ENCODE data around the gene IGSF3. TPM values are rescaled to one million over a fixed set of nuclear protein-coding genes. Genes with fewer than 3 reads are reported as not detected.

The IGSF3 gene
- total RNA-seq, 1 donor from 2014 or later, result 19.9 TPM

- Histone ChIP-seq H3K27me3 (ENCODE audit: low read depth) (peaks cover 27% of the 10 kb centered on the region), H3K4me1 (peaks cover 38% of the 10 kb centered on the region), H3K27ac (replicated peaks) (peak overlapping the region; percentile 63), H3K36me3 (no peaks in the 10 kb centered on the region), H3K9me3 (replicated peaks) (no peaks in the 10 kb centered on the region), H3K4me3 (peak overlapping the region; percentile 81)
- no peak for DNase-seq
- intact Hi-C loops (cut with micrococcal nuclease), result loop anchor here (10.0 kb wide), 1 partner anchor 93 kb away; the partner anchor contains the start of gene CD58
- TF ChIP-seq CTCF (IDR thresholded peaks at IDR 0.05; ENCODE audit: borderline replicate concordance), result no peak
Observed at GRCh38 chr1:116668277-116668676, 744 bp upstream of the IGSF3 start.

GRCh38 chr1:116667078-116667574 is 407 bp downstream of the IGSF3 start:
- H3K4me1 ChIP-seq, result peaks cover 33% of the 10 kb centered on the region
- no peak for DNase-seq
- no peaks in the 10 kb centered on the region for H3K9me3 ChIP-seq (replicated peaks)
- H3K27me3 ChIP-seq (ENCODE audit: low read depth), result peaks cover 27% of the 10 kb centered on the region
- peak overlapping the region; percentile 81 for H3K4me3 ChIP-seq
- no peak for TF ChIP-seq CTCF (IDR thresholded peaks at IDR 0.05; ENCODE audit: borderline replicate concordance)
- peak overlapping the region; percentile 63 for H3K27ac ChIP-seq (replicated peaks)
- intact Hi-C loops (cut with micrococcal nuclease), result loop anchor here (10.0 kb wide), 1 partner anchor 92 kb away; the partner anchor contains the start of gene CD58
- H3K36me3 ChIP-seq, result no peaks in the 10 kb centered on the region

GRCh38 chr1:116666187-116667077 is 1.1 kb downstream of the IGSF3 start:
- Histone ChIP-seq H3K4me1 (peaks cover 33% of the 10 kb centered on the region), H3K4me3 (peak overlapping the region; percentile 81), H3K27me3 (ENCODE audit: low read depth) (peaks cover 27% of the 10 kb centered on the region), H3K9me3 (replicated peaks) (no peaks in the 10 kb centered on the region), H3K36me3 (no peaks in the 10 kb centered on the region), H3K27ac (replicated peaks) (peak overlapping the region; percentile 63)
- no peak for DNase-seq
- intact Hi-C loops (cut with micrococcal nuclease), result loop anchor here (10.0 kb wide), 1 partner anchor 92 kb away; the partner anchor contains the start of gene CD58
- TF ChIP-seq CTCF (IDR thresholded peaks at IDR 0.05; ENCODE audit: borderline replicate concordance), result no peak

GRCh38 chr1:116664978-116665371 is 2.6 kb downstream of the IGSF3 start:
- H3K4me3 ChIP-seq, result no peak overlapping the region
- H3K27me3 ChIP-seq (ENCODE audit: low read depth), result peaks cover 27% of the 10 kb centered on the region
- no peak for TF ChIP-seq CTCF (IDR thresholded peaks at IDR 0.05; ENCODE audit: borderline replicate concordance)
- DNase-seq, result no peak
- H3K9me3 ChIP-seq (replicated peaks), result no peaks in the 10 kb centered on the region
- intact Hi-C loops (cut with micrococcal nuclease), result loop anchor here (10.0 kb wide), 1 partner anchor 90 kb away; the partner anchor contains the start of gene CD58
- no peaks in the 10 kb centered on the region for H3K36me3 ChIP-seq
- no peak overlapping the region for H3K27ac ChIP-seq (replicated peaks)
- peaks cover 33% of the 10 kb centered on the region for H3K4me1 ChIP-seq

GRCh38 chr1:116664366-116664977 is 3.1 kb downstream of the IGSF3 start:
- Histone ChIP-seq H3K4me1 (peaks cover 33% of the 10 kb centered on the region), H3K9me3 (replicated peaks) (no peaks in the 10 kb centered on the region), H3K27ac (replicated peaks) (no peak overlapping the region), H3K36me3 (no peaks in the 10 kb centered on the region), H3K27me3 (ENCODE audit: low read depth) (peaks cover 27% of the 10 kb centered on the region), H3K4me3 (no peak overlapping the region)
- intact Hi-C loops (cut with micrococcal nuclease), result loop anchor here (10.0 kb wide), 1 partner anchor 90 kb away; the partner anchor contains the start of gene CD58
- DNase-seq, result no peak
- no peak for TF ChIP-seq CTCF (IDR thresholded peaks at IDR 0.05; ENCODE audit: borderline replicate concordance)
